Prostate gland (tissue), 2 donors: ENCODE results near the gene PRSS58.

Source experiments
- POLR2A ChIP-seq: fragments of 450-650 bp; IDR thresholded peaks from one replicate; pipeline ENCODE4 v1.6.1; 2016; ENCODE audit warnings: antibody characterized with exemption, mild to moderate bottlenecking
- TF ChIP-seq, protein P1 (sequence below), 4 experiments: fragments of 200-600 bp in 2 of 4; fragments of 450-650 bp in 2 of 4; sonication (generic) in 2 of 4; IDR thresholded peaks; 1 replicate in 3 of 4; 2 replicates in 1 of 4; pipeline ENCODE4 v1.5.1; 2016 to 2019; ENCODE audit warnings: antibody characterized with exemption in 4 of 4, mild to moderate bottlenecking in 2 of 4, moderate library complexity in 2 of 4

GRCh38 chr7:142243823-142244222, 14.0 kb downstream of the PRSS58 start:
- TF ChIP-seq POLR2A, result no peak
- TF ChIP-seq, protein P1, sequence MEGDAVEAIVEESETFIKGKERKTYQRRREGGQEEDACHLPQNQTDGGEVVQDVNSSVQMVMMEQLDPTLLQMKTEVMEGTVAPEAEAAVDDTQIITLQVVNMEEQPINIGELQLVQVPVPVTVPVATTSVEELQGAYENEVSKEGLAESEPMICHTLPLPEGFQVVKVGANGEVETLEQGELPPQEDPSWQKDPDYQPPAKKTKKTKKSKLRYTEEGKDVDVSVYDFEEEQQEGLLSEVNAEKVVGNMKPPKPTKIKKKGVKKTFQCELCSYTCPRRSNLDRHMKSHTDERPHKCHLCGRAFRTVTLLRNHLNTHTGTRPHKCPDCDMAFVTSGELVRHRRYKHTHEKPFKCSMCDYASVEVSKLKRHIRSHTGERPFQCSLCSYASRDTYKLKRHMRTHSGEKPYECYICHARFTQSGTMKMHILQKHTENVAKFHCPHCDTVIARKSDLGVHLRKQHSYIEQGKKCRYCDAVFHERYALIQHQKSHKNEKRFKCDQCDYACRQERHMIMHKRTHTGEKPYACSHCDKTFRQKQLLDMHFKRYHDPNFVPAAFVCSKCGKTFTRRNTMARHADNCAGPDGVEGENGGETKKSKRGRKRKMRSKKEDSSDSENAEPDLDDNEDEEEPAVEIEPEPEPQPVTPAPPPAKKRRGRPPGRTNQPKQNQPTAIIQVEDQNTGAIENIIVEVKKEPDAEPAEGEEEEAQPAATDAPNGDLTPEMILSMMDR (IDR thresholded peaks at IDR 0.05), result no peak
